Ovary (tissue), 3 donors: ENCODE data around the gene RPP40.

Experiments
- CTCF ChIP-seq, 3 donors: fragments of 450-650 bp in 2 of 3; fragments of 200-600 bp in 1 of 3; IDR thresholded peaks; one replicate each; pipeline versions ENCODE4 v1.5.1 to v1.8.0; 2016 to 2022; ENCODE audit warnings: antibody characterized with exemption in 3 of 3, mild to moderate bottlenecking in 1 of 3
- EP300 ChIP-seq: sonication (generic); formaldehyde crosslinking; IDR thresholded peaks from one replicate; pipeline ENCODE4 v1.6.1; 2017; ENCODE audit warnings: antibody characterized with exemption
- POLR2A ChIP-seq: fragments of 450-650 bp; IDR thresholded peaks from one replicate; pipeline ENCODE4 v1.6.1; 2017; ENCODE audit warnings: antibody characterized with exemption, mild to moderate bottlenecking, moderate library complexity
- donor health status: DM: no; HTN: no; CAD: no.

GRCh38 chr6:5045416-5045815 is 41.6 kb upstream of the RPP40 start:
- TF ChIP-seq CTCF (IDR thresholded peaks at IDR 0.05) (no peak), EP300 (no peak), POLR2A (no peak)
